Omental fat pad (tissue), 4 donors: ENCODE data around the gene SEMA3C. TPM values are rescaled to one million over a fixed set of nuclear protein-coding genes. Genes with fewer than 3 reads are reported as not detected.

Source experiments
- ATAC-seq: fragments of 150-250 bp; one replicate; pipeline ENCODE4 v1.9.1; 2016; ENCODE audit warnings: mild to moderate bottlenecking, moderate library complexity; ENCODE audit not compliant: low FRiP score
- DNase-seq: peaks from one replicate; pipeline ENCODE4 v3.0.0-alpha.2; 2019; ENCODE audit warnings: low spot score
- total RNA-seq, 4 donors: library from RNA; depleted of rRNA; stranded (reverse); fragments of >200 nt; gene quantifications; one replicate each; pipeline ENCODE4 v1.1.0, GENCODE V29; 2016
- TF ChIP-seq, protein P1 (sequence below), 3 donors: fragments of 450-650 bp; IDR thresholded peaks; one replicate each; pipeline ENCODE4 v1.5.1; 2016 to 2017; ENCODE audit warnings: antibody characterized with exemption in 3 of 3, mild to moderate bottlenecking in 3 of 3, moderate library complexity in 2 of 3

The SEMA3C gene
- total RNA-seq, 4 donors from 2014 or later: 46.2 to 201 (median 126) TPM

DNA sequence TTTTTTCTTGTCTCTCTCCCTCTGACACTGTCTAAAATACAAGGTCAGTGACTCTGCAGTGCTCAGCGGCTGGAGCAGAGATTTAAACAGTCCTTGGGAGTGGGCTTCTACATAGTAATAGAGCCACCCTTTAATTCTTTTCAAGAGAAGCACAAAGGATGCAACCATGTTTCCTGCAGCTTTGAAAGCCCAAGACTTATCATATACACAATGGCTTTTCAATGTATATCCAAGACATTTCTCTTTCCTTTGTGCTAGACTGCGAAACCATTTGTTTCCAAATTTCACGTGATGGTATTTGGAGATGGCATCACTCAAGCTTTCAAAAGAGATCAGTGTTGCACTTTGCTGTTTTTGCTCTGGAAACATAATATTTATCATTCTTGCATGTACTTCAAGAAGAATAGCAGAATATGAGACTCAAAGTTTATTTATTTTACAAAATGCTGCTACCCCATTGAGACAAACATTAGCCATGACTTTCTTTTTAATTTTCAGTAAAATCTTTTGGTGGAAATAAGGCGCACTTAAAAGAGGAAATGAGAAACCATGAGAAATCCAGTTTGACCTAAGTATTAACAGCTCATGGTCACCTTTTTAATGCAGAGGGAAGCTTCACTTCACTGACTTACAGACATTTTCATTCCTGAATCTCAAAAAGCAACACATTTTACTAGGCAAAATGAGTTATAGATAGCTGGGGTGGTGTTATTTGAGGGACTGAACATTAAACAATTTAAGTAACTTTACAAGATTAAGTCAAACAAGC, 76.6 kb downstream of the SEMA3C start:
- ATAC-seq: no peak
- TF ChIP-seq, protein P1, sequence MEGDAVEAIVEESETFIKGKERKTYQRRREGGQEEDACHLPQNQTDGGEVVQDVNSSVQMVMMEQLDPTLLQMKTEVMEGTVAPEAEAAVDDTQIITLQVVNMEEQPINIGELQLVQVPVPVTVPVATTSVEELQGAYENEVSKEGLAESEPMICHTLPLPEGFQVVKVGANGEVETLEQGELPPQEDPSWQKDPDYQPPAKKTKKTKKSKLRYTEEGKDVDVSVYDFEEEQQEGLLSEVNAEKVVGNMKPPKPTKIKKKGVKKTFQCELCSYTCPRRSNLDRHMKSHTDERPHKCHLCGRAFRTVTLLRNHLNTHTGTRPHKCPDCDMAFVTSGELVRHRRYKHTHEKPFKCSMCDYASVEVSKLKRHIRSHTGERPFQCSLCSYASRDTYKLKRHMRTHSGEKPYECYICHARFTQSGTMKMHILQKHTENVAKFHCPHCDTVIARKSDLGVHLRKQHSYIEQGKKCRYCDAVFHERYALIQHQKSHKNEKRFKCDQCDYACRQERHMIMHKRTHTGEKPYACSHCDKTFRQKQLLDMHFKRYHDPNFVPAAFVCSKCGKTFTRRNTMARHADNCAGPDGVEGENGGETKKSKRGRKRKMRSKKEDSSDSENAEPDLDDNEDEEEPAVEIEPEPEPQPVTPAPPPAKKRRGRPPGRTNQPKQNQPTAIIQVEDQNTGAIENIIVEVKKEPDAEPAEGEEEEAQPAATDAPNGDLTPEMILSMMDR (IDR thresholded peaks at IDR 0.05): no peak
- no peak for DNase-seq

DNA sequence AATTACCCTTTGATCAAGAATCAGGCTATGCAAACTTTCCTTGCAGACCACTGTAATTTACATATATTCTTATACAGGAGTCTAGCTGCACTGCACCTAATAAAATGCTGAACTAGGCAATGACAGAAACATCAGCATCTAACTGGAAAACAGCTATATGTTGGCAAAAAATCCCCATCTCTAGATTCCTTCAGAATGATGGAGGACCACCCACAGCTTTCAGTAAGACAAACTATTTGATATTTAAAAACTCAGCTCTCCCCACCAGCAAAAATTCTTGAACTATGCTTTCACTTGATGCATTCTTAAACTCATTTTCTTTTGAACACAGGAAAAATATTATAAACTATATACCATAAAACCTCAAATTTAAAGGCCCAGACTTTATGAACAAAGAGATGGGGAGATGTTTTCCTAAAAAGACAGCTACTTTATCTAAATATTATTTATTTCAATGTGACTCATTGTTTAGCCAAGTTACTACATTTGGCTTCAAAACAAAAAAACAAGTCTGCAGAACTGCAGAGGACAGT, 77.4 kb downstream of the SEMA3C start:
- TF ChIP-seq, protein P1 (IDR thresholded peaks at IDR 0.05): no peak
- ATAC-seq (no peak), DNase-seq (no peak)

DNA sequence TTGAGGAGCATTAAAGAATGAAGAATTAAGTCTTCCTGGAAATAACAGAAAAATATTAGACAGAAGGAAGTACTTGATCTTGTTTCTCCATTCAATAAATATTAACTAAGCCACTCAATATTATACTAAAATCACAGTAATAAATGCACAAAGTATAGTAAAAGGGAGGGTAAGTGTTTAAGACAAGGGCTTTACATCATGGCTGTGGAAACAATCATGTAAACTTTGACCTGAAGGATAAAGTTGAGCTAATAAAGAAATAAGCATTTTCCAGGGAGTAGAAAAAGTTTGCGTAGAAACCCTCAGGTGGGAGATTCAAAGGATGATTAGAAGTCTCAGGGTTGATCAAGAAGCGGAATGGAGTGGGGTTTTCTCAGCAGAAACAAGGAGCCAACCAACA, 78.2 kb downstream of the SEMA3C start:
- DNase-seq (no peak), ATAC-seq (no peak)
- TF ChIP-seq, protein P1 (IDR thresholded peaks at IDR 0.05): no peak

DNA sequence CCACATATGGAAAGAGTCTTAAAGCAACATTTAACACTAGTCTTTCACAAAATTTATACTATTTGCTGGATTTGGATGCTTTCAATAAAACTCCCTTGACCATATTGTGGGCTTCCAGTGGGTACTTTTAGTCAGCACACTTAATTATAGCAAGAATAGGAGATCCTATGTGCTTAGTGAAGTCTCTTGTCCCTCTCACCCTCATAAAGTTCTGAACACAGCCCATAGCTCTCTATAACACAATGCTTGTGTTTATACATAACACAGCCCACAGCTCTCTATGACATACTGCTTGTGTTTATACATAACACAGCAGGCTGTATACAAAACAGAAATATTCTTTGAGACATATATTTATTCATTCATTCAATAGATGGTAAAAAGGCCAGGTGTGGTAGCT, 79.0 kb downstream of the SEMA3C start:
- DNase-seq (no peak), ATAC-seq (no peak)
- TF ChIP-seq, protein P1 (IDR thresholded peaks at IDR 0.05): no peak

DNA sequence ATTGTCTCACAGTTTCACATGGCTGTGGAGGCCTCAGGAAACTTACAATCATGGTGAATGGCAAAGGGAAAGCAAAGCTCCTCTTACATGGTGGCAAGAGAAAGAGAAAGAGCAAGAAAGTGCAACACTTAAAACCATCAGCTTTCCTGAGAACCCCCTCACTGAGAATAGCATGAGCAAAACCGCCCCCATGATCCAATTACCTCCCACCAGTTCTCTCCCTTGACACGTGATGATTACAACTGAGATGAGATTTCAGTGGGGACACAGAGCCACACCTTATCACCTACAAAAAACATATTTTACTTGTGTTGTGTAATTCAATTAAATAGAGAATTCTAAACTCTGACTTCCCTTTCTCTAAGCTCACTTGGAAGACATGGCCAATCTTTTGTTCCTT, 80.2 kb downstream of the SEMA3C start:
- no peak for ATAC-seq
- TF ChIP-seq, protein P1 (IDR thresholded peaks at IDR 0.05): no peak
- no peak for DNase-seq

DNA sequence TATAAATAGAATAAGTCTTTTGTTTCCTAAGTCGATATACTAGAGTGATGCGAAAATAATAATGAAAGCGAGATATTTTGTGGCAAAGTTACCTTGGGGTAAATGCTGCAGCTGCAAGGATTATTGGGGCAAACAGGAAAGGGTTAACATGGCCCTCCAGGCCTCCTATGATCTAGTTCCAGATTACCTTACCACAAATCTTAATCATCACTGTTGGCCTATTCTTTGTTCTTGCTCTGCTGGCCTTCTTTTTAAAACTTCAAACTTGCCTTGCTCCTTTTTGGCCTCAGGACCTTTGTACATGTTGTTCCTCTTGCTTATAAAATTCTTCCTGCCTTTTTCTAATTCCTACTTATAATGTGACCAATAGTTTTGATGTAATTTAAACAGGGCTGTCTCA, 81.5 kb downstream of the SEMA3C start:
- TF ChIP-seq, protein P1 (IDR thresholded peaks at IDR 0.05): no peak
- ATAC-seq: no peak
- DNase-seq: no peak

DNA sequence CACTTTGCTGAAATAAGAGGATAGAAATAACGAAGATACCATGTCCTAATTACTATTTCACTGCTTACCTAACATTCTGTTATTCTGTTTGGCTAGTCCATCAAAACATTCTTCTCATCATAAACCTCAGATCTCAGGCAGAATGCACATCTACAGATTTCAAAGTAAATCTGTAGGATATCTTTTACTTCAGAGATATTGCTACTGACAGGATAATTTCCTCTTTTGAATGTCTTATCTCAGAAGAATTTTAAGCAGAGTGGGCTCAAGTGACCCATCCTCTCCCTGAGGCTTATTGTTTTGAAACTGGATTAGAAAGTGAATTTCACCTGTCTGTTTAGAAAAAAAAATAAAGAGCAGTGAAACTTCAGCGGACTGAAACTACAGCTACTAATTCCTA, 83.6 kb downstream of the SEMA3C start:
- TF ChIP-seq, protein P1 (IDR thresholded peaks at IDR 0.05): no peak

More for the DNA sequence above, 83.6 kb downstream of the SEMA3C start:
- ATAC-seq (no peak), DNase-seq (no peak)
